OCI-LY1 (cell line): ENCODE data around the gene CELA3B.

Experiments used
- H2AFZ ChIP-seq: fragments of 200-600 bp; sonication (generic), shearing (Covaris generic); 2 replicates; pipeline ENCODE4 v1.6.0; 2014; ENCODE audit warnings: antibody characterized with exemption, mild to moderate bottlenecking, low read length
- H3F3A ChIP-seq: fragments of 200-600 bp; sonication (generic), shearing (Covaris generic); 2 replicates; pipeline ENCODE4 v1.6.0; 2014; ENCODE audit warnings: mild to moderate bottlenecking, antibody characterized with exemption, low read length, moderate library complexity; ENCODE audit not compliant: insufficient read depth
- H3K27ac ChIP-seq: fragments of 200-600 bp; sonication (generic); 2 replicates; pipeline ENCODE4 v1.5.1; 2014; ENCODE audit warnings: low read length, mixed run types, mild to moderate bottlenecking, low read depth; ENCODE audit not compliant: poor library complexity, severe bottlenecking
- H3K27me3 ChIP-seq: fragments of 200-600 bp; sonication (generic); 2 replicates; pipeline ENCODE4 v1.6.0; 2014; ENCODE audit warnings: antibody characterized with exemption, mild to moderate bottlenecking, low read length, moderate library complexity; ENCODE audit not compliant: insufficient read depth
- H3K36me3 ChIP-seq: fragments of 200-600 bp; sonication (generic); 2 replicates; pipeline ENCODE4 v1.6.1; 2014; ENCODE audit warnings: mild to moderate bottlenecking, antibody characterized with exemption, low read length, moderate library complexity, mixed read lengths; ENCODE audit not compliant: insufficient read depth
- H3K4me1 ChIP-seq: fragments of 200-600 bp; sonication (generic); 2 replicates; pipeline ENCODE4 v1.5.1; 2014; ENCODE audit warnings: mild to moderate bottlenecking, low read length, moderate library complexity; ENCODE audit not compliant: insufficient read depth, severe bottlenecking
- H3K4me2 ChIP-seq: fragments of 200-600 bp; sonication (generic), shearing (Covaris generic); 2 replicates; pipeline ENCODE4 v1.6.1; 2014; ENCODE audit warnings: low read length
- H3K4me3 ChIP-seq: fragments of 200-600 bp; sonication (generic); 2 replicates; pipeline ENCODE4 v1.5.1; 2014; ENCODE audit warnings: low read length, low read depth, mild to moderate bottlenecking, mixed read lengths; ENCODE audit not compliant: poor library complexity, severe bottlenecking
- H3K79me2 ChIP-seq: fragments of 200-600 bp; shearing (Covaris generic); 2 replicates; pipeline ENCODE4 v1.6.1; 2016; ENCODE audit warnings: mixed run types, low read length, mixed read lengths; ENCODE audit not compliant: insufficient read depth
- H3K9ac ChIP-seq: fragments of 200-600 bp; sonication (generic), shearing (Covaris generic); 2 replicates; pipeline ENCODE4 v1.6.1; 2014; ENCODE audit warnings: mild to moderate bottlenecking, low read length, mixed read lengths
- H3K9me2 ChIP-seq: fragments of 200-600 bp; sonication (generic), shearing (Covaris generic); 2 replicates; pipeline ENCODE4 v1.6.1; 2014; ENCODE audit warnings: low read depth, mild to moderate bottlenecking, low read length, mixed read lengths
- H3K9me3 ChIP-seq: fragments of 200-600 bp; shearing (Covaris generic); 2 replicates; pipeline ENCODE4 v1.6.1; 2014; ENCODE audit warnings: low read length, mixed read lengths
- H4K20me1 ChIP-seq: fragments of 200-600 bp; sonication (generic), shearing (Covaris generic); 2 replicates; pipeline ENCODE4 v1.6.0; 2016; ENCODE audit warnings: mild to moderate bottlenecking, low read length; ENCODE audit not compliant: insufficient read depth
- CTCF ChIP-seq: fragments of 200-600 bp; sonication (generic), shearing (Covaris generic); IDR thresholded peaks from 2 replicates; pipeline ENCODE4 v1.5.1; 2017; ENCODE audit warnings: mild to moderate bottlenecking, antibody characterized with exemption, low read length, moderate library complexity, mixed read lengths
- EZH2 ChIP-seq: fragments of 200-600 bp; sonication (generic), shearing (Covaris generic); IDR thresholded peaks from 2 replicates; pipeline ENCODE4 v1.8.0; 2017; ENCODE audit warnings: borderline replicate concordance, mixed run types, mild to moderate bottlenecking, antibody characterized with exemption, low read length, moderate library complexity, mixed read lengths

Gene CELA3B

GRCh38 chr1:21930629-21931170 lies 46.1 kb upstream of the CELA3B start:
- no peaks in the 10 kb centered on the region for H3F3A ChIP-seq
- H3K9ac ChIP-seq, result no peak overlapping the region
- no peak overlapping the region for H3K4me2 ChIP-seq
- no peak overlapping the region for H3K27ac ChIP-seq
- no peak overlapping the region for H2AFZ ChIP-seq
- H3K27me3 ChIP-seq, result 0 out of 2 replicates have a peak, but pooled peaks cover 6% of the 10 kb centered on the region
- H3K79me2 ChIP-seq, result no peaks in the 10 kb centered on the region
- no peaks in the 10 kb centered on the region for H4K20me1 ChIP-seq
- H3K9me2 ChIP-seq, result no peaks in the 10 kb centered on the region
- H3K36me3 ChIP-seq, result no peaks in the 10 kb centered on the region
- TF ChIP-seq CTCF (no peak), EZH2 (no peak)
- H3K4me1 ChIP-seq, result no peaks in the 10 kb centered on the region
- no peak overlapping the region for H3K4me3 ChIP-seq
- no peaks in the 10 kb centered on the region for H3K9me3 ChIP-seq

- no peaks in the 10 kb centered on the region for H4K20me1 ChIP-seq
- H3K36me3 ChIP-seq, result no peaks in the 10 kb centered on the region
- no peak overlapping the region for H3K4me3 ChIP-seq
- no peak overlapping the region for H3K27ac ChIP-seq
- H3F3A ChIP-seq, result no peaks in the 10 kb centered on the region
- no peaks in the 10 kb centered on the region for H3K4me1 ChIP-seq
- TF ChIP-seq EZH2 (no peak), CTCF (no peak)
- H2AFZ ChIP-seq, result no peak overlapping the region
- H3K9me3 ChIP-seq, result no peaks in the 10 kb centered on the region
- H3K9ac ChIP-seq, result no peak overlapping the region
- H3K9me2 ChIP-seq, result no peaks in the 10 kb centered on the region
- no peak overlapping the region for H3K4me2 ChIP-seq
- no peaks in the 10 kb centered on the region for H3K79me2 ChIP-seq
- H3K27me3 ChIP-seq, result peaks cover 11% of the 10 kb centered on the region; the same call in 1 of the 2 replicates
These were observed 45.4 kb upstream of the CELA3B start for GRCh38 chr1:21931171-21932093.

- TF ChIP-seq CTCF (no peak), EZH2 (no peak)
- no peak overlapping the region for H3K9ac ChIP-seq
- no peak overlapping the region for H2AFZ ChIP-seq
- H3K4me3 ChIP-seq, result no peak overlapping the region
- no peaks in the 10 kb centered on the region for H3F3A ChIP-seq
- H3K79me2 ChIP-seq, result no peaks in the 10 kb centered on the region
- peaks cover 11% of the 10 kb centered on the region; the same call in 1 of the 2 replicates for H3K27me3 ChIP-seq
- peaks cover 4% of the 10 kb centered on the region for H3K4me1 ChIP-seq
- no peaks in the 10 kb centered on the region for H4K20me1 ChIP-seq
- H3K36me3 ChIP-seq, result no peaks in the 10 kb centered on the region
- no peak overlapping the region for H3K4me2 ChIP-seq
- H3K9me3 ChIP-seq, result no peaks in the 10 kb centered on the region
- H3K27ac ChIP-seq, result no peak overlapping the region
- H3K9me2 ChIP-seq, result no peaks in the 10 kb centered on the region
These were observed 44.7 kb upstream of the CELA3B start for GRCh38 chr1:21932127-21932526.
